ENCODE results near the gene MBD1. TPM values are rescaled to one million over a fixed set of nuclear protein-coding genes. Genes with fewer than 3 reads are reported as not detected.

MBD1 gene, protein sequence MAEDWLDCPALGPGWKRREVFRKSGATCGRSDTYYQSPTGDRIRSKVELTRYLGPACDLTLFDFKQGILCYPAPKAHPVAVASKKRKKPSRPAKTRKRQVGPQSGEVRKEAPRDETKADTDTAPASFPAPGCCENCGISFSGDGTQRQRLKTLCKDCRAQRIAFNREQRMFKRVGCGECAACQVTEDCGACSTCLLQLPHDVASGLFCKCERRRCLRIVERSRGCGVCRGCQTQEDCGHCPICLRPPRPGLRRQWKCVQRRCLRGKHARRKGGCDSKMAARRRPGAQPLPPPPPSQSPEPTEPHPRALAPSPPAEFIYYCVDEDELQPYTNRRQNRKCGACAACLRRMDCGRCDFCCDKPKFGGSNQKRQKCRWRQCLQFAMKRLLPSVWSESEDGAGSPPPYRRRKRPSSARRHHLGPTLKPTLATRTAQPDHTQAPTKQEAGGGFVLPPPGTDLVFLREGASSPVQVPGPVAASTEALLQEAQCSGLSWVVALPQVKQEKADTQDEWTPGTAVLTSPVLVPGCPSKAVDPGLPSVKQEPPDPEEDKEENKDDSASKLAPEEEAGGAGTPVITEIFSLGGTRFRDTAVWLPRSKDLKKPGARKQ
- total RNA-seq, result 10 to 100 TPM; 29.7 to 32.4 (median 30.7) TPM
- long read RNA-seq, full-length matches to known transcripts, result 1 of 5 reads
- long read RNA-seq, partial matches to known transcripts, result 1 of 5 reads
- long read RNA-seq, other reads (novel, unspliced or antisense), result 3 of 5 reads

DNA sequence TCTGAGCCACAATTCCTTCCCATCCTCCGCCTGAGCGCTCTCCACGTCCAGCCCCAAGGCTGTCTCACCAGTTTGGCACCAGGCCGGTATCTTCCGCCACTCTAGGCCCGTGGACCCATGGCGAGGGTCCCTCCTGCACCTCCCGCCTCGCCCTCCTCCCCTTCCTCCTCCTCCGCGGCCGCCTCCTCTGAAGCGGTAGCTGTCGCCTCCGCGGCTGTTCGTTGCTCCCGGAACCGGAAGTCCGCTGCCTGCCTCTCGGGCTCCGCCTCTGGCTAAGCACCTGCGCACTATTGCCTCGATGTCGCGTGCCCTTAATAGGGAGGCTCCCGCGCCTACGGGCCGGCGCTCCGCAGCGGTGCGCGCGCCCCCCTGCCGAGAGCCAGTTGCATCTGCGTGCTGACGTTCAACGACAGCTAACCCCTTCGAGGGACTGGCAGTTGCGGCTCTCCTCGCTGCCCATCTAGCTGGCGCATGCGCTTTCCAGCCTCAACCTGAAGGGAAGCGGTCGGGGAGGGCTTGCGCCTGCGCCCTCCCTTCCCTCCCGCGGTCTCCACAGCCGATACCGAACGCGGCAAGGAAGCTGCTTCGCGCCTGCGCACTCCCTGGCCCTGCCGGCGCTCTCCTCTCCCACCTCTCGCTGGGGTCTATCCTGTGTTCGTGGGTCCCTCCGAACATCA, at the start of gene MBD1:
Gene MBD1, minus strand, starts transcription at position 229 of the 677 bp plus-strand sequence. CDS start 1,531 bp downstream, outside the sequence.
- peak; percentile 97 to 98 (median 98) for DNase-seq
- 1% methylated on average over 17 of the region's 63 CpGs for WGBS (ENCODE audit: insufficient coverage, low coverage, low lambda C conversion rate, missing lambda C conversion rate)
- Histone ChIP-seq H3K36me3 (peaks cover 0 to 30% (median 7%) of the 10 kb centered on the region in 4 donors), H3K27me3 (no peaks in the 10 kb centered on the region), H3K4me1 (peaks cover 0 to 23% (median 6%) of the 10 kb centered on the region in 4 donors), H3K4me3 (peak within 1 kb of the TSS; percentile 72 to 86 (median 86)), H3K9me3 (no peaks in the 10 kb centered on the region), H3K27ac (peak within 1 kb of the TSS; percentile 84 to 91 (median 89))
- intact Hi-C loops (cut with DNase I), result loop anchor here in 1 of 2 donors (10.0 kb wide), 1 partner anchor 73 kb away; no protein-coding TSS in a partner anchor
- peak; percentile 90 for TF ChIP-seq POLR2A (IDR thresholded peaks at IDR 0.05)
- TF ChIP-seq CTCF (IDR thresholded peaks at IDR 0.05), result peak; percentile 30 to 47 (median 38)
- peak; percentile 93 to 96 (median 94) for ATAC-seq

DNA sequence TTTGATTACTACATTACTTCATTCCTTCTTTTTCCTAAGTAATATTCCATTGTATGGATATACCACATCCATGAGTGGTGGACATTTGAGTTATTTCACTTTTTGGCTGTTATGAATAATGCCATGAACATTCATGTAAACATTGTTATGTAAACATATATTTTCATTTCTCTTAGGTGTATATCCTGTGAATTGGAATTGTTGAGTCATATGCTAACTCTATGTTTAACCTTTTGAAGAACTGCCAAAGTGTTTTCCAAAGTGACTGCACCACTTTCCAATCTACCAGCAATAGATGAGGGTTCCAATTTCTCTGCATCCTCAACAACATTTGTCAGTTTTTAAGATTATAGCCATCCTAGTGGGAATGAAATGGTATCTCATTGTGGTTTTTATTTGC, 48.9 kb upstream of the MBD1 start:
- intact Hi-C loops (cut with DNase I), result no loop called here
- no peak for ATAC-seq

GRCh38 chr18:50327983-50328382, 46.7 kb upstream of the MBD1 start:
- no peak for DNase-seq
- intact Hi-C loops (cut with DNase I), result no loop called here
- WGBS (ENCODE audit: insufficient coverage, low coverage, low lambda C conversion rate, missing lambda C conversion rate), result 80% methylated on average over 3 of the region's 3 CpGs
- H3K27ac ChIP-seq, result no peak overlapping the region
- no peaks in the 10 kb centered on the region for H3K27me3 ChIP-seq
- no peaks in the 10 kb centered on the region for H3K4me1 ChIP-seq
- no peaks in the 10 kb centered on the region for H3K36me3 ChIP-seq
- no peak for TF ChIP-seq POLR2A (IDR thresholded peaks at IDR 0.05)
- no peak for TF ChIP-seq CTCF (IDR thresholded peaks at IDR 0.05)
- no peak for ATAC-seq
- no peaks in the 10 kb centered on the region for H3K9me3 ChIP-seq
- no peak overlapping the region for H3K4me3 ChIP-seq

More for the DNA sequence above, 48.9 kb upstream of the MBD1 start:
- Histone ChIP-seq H3K4me1 (no peaks in the 10 kb centered on the region), H3K4me3 (no peak overlapping the region), H3K27me3 (no peaks in the 10 kb centered on the region), H3K36me3 (no peaks in the 10 kb centered on the region), H3K9me3 (no peaks in the 10 kb centered on the region), H3K27ac (no peak overlapping the region)
- DNase-seq, result no peak
- TF ChIP-seq POLR2A (IDR thresholded peaks at IDR 0.05), result no peak
- no peak for TF ChIP-seq CTCF (IDR thresholded peaks at IDR 0.05)

DNA sequence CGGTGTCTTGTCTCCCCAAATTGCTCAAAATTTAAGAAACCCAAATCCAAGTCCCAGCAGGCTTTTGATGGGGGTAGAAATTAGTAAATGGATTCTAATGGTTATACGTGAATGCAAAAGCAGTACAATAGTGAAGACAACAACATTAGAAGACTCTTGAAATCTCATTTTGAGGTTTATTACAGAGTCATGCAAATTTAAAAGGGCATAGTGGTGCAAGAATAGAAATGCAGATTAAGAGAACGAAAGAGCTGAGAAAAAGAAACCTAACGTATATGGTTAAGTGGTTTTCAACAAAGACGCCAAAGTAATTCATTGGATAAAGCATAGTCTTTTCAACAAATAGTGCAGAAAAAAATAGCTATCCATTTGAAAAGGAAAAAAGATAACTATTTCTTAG, 39.4 kb upstream of the MBD1 start:
- no peaks in the 10 kb centered on the region for H3K27me3 ChIP-seq
- H3K4me1 ChIP-seq, result peaks cover 0 to 1% (median 0%) of the 10 kb centered on the region in 4 donors
- no peak overlapping the region for H3K4me3 ChIP-seq
- no peak for DNase-seq
- H3K36me3 ChIP-seq, result no peaks in the 10 kb centered on the region
- no peak for TF ChIP-seq POLR2A (IDR thresholded peaks at IDR 0.05)
- no peak for TF ChIP-seq CTCF (IDR thresholded peaks at IDR 0.05)
- intact Hi-C loops (cut with DNase I), result no loop called here
- no peak overlapping the region for H3K27ac ChIP-seq
- WGBS (ENCODE audit: insufficient coverage, low coverage, low lambda C conversion rate, missing lambda C conversion rate), result 62% methylated on average over 5 of the region's 5 CpGs
- H3K9me3 ChIP-seq, result no peaks in the 10 kb centered on the region
- no peak for ATAC-seq

Measured in right lobe of liver (tissue), 6 donors.